Measurements from ENCODE around the gene ZFP30. TPM values are rescaled to one million over a fixed set of nuclear protein-coding genes. Genes with fewer than 3 reads are reported as not detected.

ZFP30 gene
- total RNA-seq, 1 experiment from 2014 or later = 4.7 TPM

DNA sequence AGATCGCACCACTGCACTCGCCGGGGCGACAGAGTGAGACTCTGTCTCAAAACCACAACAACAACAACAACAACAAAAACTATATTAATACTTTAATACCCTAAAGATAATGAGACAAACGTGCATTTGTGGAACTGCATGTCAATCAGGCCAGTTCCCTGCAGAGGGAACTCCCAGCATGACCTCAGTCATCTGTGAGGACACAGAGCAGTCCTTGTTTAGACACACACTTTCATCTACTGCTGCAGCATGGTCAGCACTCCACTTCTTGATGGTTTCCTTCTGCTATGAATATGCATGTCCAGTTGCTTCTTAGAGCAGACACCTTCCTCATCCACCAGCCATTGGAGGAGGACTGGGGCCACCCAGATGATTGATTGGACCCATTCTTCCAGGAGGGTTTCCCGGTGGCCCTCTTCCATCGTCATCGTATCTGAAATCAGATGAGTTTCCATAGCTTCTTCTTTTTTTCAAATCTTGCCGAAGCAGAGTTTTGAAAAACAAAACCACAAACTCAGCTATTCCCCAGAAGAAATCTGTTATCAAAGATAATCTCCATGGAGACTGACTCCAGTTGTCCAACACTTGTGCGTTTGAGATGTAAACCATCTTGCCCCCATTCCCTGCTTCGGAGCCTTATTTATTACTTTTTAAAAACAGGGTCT lies 37.8 kb upstream of the ZFP30 start:
- Histone ChIP-seq H3K27me3 (ENCODE audit: insufficient read depth, low read length) (no peaks in the 10 kb centered on the region), H3K36me3 (ENCODE audit: control insufficient read depth in 1 of 2, insufficient read depth in 2 of 2, low read length in 2 of 2) (no peaks in the 10 kb centered on the region), H2AFZ (ENCODE audit: low read depth, low read length, poor library complexity, severe bottlenecking) (no peak overlapping the region), H3K9me3 (ENCODE audit: control insufficient read depth in 1 of 2, insufficient read depth in 1 of 2, low read depth in 1 of 2, low read length in 2 of 2) (peaks cover 0 to 5% of the 10 kb centered on the region in 2 experiments; a peak in 2 of 4 replicates), H3K9ac (ENCODE audit: low read length) (no peak overlapping the region), H3K9me2 (ENCODE audit: insufficient read depth) (no peaks in the 10 kb centered on the region), H3K4me1 (ENCODE audit: control insufficient read depth in 1 of 2, insufficient read depth in 2 of 2, low read length in 2 of 2) (no peaks in the 10 kb centered on the region), H3K27ac (ENCODE audit: low read depth, low read length) (no peak overlapping the region), H3K4me2 (ENCODE audit: low read length) (no peak overlapping the region), H4K20me1 (ENCODE audit: insufficient read depth) (no peaks in the 10 kb centered on the region), H3K79me2 (ENCODE audit: insufficient read depth, low read length) (no peaks in the 10 kb centered on the region), H3K4me3 (replicated peaks in 1 of 2; ENCODE audit: low read depth in 1 of 2, low read length in 2 of 2) (no peak overlapping the region)
- intact Hi-C loops (cut with micrococcal nuclease) = no loop called here
- DNase-seq (ENCODE audit: low read depth, low spot score) (no peak), ATAC-seq (no peak)
- ChIA-PET POLR2A (no interaction called here), CTCF (no interaction called here), RAD21 (ENCODE audit: low non-redundant PET in 1 of 2, low total read pairs in 2 of 2, uncharacterized antibody in 2 of 2, unreplicated experiment in 2 of 2) (no interaction called here)
- BruUV-seq (replicated peaks) = no TSS peak
- TF ChIP-seq EGR1 (IDR thresholded peaks at IDR 0.05; ENCODE audit: low read depth) (no peak), POLR2AphosphoS5 (IDR thresholded peaks at IDR 0.05; ENCODE audit: low read depth, low read length) (no peak), JUND (IDR thresholded peaks at IDR 0.05) (no peak), YY1 (IDR thresholded peaks at IDR 0.05; ENCODE audit: extremely low read depth, insufficient replicate concordance, low read depth, low read length) (no peak), ZFX (IDR thresholded peaks at IDR 0.05) (no peak), ZNF274 (IDR thresholded peaks at IDR 0.05; ENCODE audit: low read depth, low read length) (no peak), CEBPB (IDR thresholded peaks at IDR 0.05; ENCODE audit: low read depth) (no peak), POLR2A (IDR thresholded peaks at IDR 0.05; ENCODE audit: borderline replicate concordance, extremely low read depth, insufficient read depth, insufficient read length) (no peak), CBX3 (IDR thresholded peaks at IDR 0.05; ENCODE audit: low read depth) (no peak), SIN3A (IDR thresholded peaks at IDR 0.05; ENCODE audit: low read depth) (no peak), FOSL1 (IDR thresholded peaks at IDR 0.05; ENCODE audit: low read depth) (no peak), EZH2 (IDR thresholded peaks at IDR 0.05) (no peak), TCF7L2 (IDR thresholded peaks at IDR 0.05; ENCODE audit: borderline replicate concordance, extremely low read depth, insufficient read depth, insufficient read length) (no peak), SP1 (IDR thresholded peaks at IDR 0.05; ENCODE audit: low read depth) (no peak)
- TF ChIP-seq, protein P1, sequence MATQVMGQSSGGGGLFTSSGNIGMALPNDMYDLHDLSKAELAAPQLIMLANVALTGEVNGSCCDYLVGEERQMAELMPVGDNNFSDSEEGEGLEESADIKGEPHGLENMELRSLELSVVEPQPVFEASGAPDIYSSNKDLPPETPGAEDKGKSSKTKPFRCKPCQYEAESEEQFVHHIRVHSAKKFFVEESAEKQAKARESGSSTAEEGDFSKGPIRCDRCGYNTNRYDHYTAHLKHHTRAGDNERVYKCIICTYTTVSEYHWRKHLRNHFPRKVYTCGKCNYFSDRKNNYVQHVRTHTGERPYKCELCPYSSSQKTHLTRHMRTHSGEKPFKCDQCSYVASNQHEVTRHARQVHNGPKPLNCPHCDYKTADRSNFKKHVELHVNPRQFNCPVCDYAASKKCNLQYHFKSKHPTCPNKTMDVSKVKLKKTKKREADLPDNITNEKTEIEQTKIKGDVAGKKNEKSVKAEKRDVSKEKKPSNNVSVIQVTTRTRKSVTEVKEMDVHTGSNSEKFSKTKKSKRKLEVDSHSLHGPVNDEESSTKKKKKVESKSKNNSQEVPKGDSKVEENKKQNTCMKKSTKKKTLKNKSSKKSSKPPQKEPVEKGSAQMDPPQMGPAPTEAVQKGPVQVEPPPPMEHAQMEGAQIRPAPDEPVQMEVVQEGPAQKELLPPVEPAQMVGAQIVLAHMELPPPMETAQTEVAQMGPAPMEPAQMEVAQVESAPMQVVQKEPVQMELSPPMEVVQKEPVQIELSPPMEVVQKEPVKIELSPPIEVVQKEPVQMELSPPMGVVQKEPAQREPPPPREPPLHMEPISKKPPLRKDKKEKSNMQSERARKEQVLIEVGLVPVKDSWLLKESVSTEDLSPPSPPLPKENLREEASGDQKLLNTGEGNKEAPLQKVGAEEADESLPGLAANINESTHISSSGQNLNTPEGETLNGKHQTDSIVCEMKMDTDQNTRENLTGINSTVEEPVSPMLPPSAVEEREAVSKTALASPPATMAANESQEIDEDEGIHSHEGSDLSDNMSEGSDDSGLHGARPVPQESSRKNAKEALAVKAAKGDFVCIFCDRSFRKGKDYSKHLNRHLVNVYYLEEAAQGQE (IDR thresholded peaks at IDR 0.05; ENCODE audit: low read depth) = no peak
- TF ChIP-seq, protein P2, sequence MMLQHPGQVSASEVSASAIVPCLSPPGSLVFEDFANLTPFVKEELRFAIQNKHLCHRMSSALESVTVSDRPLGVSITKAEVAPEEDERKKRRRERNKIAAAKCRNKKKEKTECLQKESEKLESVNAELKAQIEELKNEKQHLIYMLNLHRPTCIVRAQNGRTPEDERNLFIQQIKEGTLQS (IDR thresholded peaks at IDR 0.05) = no peak
- TF ChIP-seq, protein P3, sequence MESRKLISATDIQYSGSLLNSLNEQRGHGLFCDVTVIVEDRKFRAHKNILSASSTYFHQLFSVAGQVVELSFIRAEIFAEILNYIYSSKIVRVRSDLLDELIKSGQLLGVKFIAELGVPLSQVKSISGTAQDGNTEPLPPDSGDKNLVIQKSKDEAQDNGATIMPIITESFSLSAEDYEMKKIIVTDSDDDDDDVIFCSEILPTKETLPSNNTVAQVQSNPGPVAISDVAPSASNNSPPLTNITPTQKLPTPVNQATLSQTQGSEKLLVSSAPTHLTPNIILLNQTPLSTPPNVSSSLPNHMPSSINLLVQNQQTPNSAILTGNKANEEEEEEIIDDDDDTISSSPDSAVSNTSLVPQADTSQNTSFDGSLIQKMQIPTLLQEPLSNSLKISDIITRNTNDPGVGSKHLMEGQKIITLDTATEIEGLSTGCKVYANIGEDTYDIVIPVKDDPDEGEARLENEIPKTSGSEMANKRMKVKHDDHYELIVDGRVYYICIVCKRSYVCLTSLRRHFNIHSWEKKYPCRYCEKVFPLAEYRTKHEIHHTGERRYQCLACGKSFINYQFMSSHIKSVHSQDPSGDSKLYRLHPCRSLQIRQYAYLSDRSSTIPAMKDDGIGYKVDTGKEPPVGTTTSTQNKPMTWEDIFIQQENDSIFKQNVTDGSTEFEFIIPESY (IDR thresholded peaks at IDR 0.05; ENCODE audit: extremely low read depth, insufficient replicate concordance, low read length) = no peak

Measured in HCT116 (cell line).